Prostate gland (tissue), 2 donors: ENCODE results near the gene LY86. TPM values are rescaled to one million over a fixed set of nuclear protein-coding genes. Genes with fewer than 3 reads are reported as not detected.
A peak's percentile ranks its signal among the peaks of the same experiment; 100 is the strongest.
"Not testable (repeated sequence)": the region's sequence is repeated elsewhere in the genome, so short reads cannot be mapped to it uniquely, and the experiment has no call there.

Experiments used
- DNase-seq: peaks from one replicate; pipeline ENCODE4 v3.0.0-alpha.2; 2019; ENCODE audit warnings: low spot score
- H3K27ac ChIP-seq, 2 donors: fragments of 200-600 bp; sonication (generic); 2 replicates each; pipeline ENCODE4 v1.5.1; 2017 to 2019
- H3K27me3 ChIP-seq: fragments of 200-600 bp; sonication (generic); replicated peaks from 2 replicates; pipeline ENCODE4 v1.5.1; 2019; ENCODE audit not compliant: insufficient read depth
- H3K36me3 ChIP-seq, 2 donors: fragments of 200-600 bp; sonication (generic); 1 replicate in 1 of 2; 2 replicates in 1 of 2; pipeline versions ENCODE4 v1.5.1 to v1.8.1; 2017 to 2019
- H3K4me1 ChIP-seq: fragments of 200-600 bp; sonication (generic); replicated peaks from 2 replicates; pipeline ENCODE4 v1.5.1; 2019
- H3K4me3 ChIP-seq, 2 donors: fragments of 200-600 bp; sonication (generic); 2 replicates each; pipeline ENCODE4 v1.5.1; 2017 to 2019
- H3K9me3 ChIP-seq: fragments of 200-600 bp; sonication (generic); 2 replicates; pipeline ENCODE4 v1.5.1; 2017
- POLR2A ChIP-seq: fragments of 450-650 bp; IDR thresholded peaks from one replicate; pipeline ENCODE4 v1.6.1; 2016; ENCODE audit warnings: antibody characterized with exemption, mild to moderate bottlenecking
- POLR2AphosphoS5 ChIP-seq: sonication (generic); formaldehyde crosslinking; IDR thresholded peaks from one replicate; pipeline ENCODE4 v1.6.1; 2017; ENCODE audit warnings: antibody characterized with exemption
- WGBS: methylation state at CpG from one replicate; pipeline ENCODE4 v1.1.5; 2018; 5-methylcytosine and 5-hydroxymethylcytosine counted together
- intact Hi-C: fragments of 100-400 bp; cut with DNase I; formaldehyde crosslinking; loops from one replicate; pipeline ENCODE4 v1.14.2; 2022
- total RNA-seq, 2 donors: library from RNA; depleted of rRNA; stranded (reverse); fragments of >200 nt; gene quantifications; one replicate each; pipeline ENCODE4 v1.1.0, GENCODE V29; 2016
- TF ChIP-seq, protein P1 (sequence below), 4 experiments: fragments of 200-600 bp in 2 of 4; fragments of 450-650 bp in 2 of 4; sonication (generic) in 2 of 4; IDR thresholded peaks; 1 replicate in 3 of 4; 2 replicates in 1 of 4; pipeline ENCODE4 v1.5.1; 2016 to 2019; ENCODE audit warnings: antibody characterized with exemption in 4 of 4, mild to moderate bottlenecking in 2 of 4, moderate library complexity in 2 of 4

The LY86 gene
- total RNA-seq, 2 donors from 2014 or later, result 1.5 to 7.0 TPM

DNA sequence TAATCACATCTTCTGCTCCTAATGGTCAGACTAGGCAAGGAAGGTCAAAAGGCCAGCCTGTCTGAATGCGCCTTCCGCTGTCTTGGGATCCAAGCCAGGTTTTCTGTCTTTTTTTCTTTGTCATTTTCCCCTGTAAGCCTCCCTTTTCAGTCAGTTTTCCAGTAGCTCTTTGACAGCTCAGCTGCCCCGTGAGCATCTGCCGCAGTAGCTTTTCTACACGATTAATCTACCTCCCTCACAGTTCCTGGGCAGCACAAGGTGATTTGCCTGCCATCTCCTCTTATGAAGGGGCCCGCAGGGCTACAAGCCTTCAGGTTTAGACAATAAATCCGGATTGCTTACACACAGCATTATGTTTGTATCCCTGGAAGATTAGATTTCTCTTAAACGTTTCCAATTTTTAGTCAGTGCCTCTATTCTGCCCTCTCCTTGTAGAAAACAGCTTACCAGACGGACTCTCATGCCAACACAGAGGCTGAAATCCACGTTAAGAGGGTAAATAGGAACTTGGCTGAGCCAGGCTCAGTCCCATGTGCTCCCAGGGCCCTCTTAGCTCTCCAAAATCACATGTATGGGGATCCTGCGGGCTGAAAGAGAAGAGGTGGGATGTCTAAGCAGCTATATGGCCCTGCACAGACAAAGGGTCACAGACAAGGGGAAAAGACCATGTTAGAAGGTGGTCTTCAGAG lies 77.2 kb downstream of the LY86 start:
- no peaks in the 10 kb centered on the region for H3K36me3 ChIP-seq
- no peak overlapping the region for H3K4me3 ChIP-seq
- 52% methylated on average over 11 of the region's 11 CpGs for WGBS
- TF ChIP-seq POLR2AphosphoS5, result no peak
- TF ChIP-seq, protein P1, sequence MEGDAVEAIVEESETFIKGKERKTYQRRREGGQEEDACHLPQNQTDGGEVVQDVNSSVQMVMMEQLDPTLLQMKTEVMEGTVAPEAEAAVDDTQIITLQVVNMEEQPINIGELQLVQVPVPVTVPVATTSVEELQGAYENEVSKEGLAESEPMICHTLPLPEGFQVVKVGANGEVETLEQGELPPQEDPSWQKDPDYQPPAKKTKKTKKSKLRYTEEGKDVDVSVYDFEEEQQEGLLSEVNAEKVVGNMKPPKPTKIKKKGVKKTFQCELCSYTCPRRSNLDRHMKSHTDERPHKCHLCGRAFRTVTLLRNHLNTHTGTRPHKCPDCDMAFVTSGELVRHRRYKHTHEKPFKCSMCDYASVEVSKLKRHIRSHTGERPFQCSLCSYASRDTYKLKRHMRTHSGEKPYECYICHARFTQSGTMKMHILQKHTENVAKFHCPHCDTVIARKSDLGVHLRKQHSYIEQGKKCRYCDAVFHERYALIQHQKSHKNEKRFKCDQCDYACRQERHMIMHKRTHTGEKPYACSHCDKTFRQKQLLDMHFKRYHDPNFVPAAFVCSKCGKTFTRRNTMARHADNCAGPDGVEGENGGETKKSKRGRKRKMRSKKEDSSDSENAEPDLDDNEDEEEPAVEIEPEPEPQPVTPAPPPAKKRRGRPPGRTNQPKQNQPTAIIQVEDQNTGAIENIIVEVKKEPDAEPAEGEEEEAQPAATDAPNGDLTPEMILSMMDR (IDR thresholded peaks at IDR 0.05), result no peak
- TF ChIP-seq POLR2A, result no peak
- intact Hi-C loops, result no loop called here
- no peaks in the 10 kb centered on the region for H3K4me1 ChIP-seq
- no peak overlapping the region for H3K27ac ChIP-seq
- H3K9me3 ChIP-seq, result no peaks in the 10 kb centered on the region
- no peaks in the 10 kb centered on the region for H3K27me3 ChIP-seq
- no peak for DNase-seq

DNA sequence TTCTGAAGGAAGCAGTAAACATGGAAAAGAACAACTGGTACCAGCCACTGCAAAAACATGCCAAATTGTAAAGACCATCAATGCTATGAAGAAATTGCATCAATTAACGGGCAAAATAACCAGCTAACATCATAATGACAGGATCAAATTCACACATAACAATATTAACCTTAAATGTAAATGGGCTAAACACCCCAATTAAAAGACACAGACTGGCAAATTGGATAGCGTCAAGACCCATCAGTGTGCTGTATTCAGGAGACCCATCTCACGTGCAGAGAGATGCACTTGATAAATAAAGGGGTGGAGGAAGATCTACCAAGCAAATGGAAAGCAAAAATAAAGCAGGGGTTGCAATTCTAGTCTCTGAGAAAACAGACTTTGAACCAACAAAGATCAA lies 81.6 kb downstream of the LY86 start:
- DNase-seq, H3K27me3 ChIP-seq, intact Hi-C loops, H3K4me3 ChIP-seq, H3K27ac ChIP-seq, H3K36me3 ChIP-seq, H3K4me1 ChIP-seq, H3K9me3 ChIP-seq: not testable (repeated sequence)
- WGBS, result 85% methylated on average over 3 of the region's 3 CpGs

DNA sequence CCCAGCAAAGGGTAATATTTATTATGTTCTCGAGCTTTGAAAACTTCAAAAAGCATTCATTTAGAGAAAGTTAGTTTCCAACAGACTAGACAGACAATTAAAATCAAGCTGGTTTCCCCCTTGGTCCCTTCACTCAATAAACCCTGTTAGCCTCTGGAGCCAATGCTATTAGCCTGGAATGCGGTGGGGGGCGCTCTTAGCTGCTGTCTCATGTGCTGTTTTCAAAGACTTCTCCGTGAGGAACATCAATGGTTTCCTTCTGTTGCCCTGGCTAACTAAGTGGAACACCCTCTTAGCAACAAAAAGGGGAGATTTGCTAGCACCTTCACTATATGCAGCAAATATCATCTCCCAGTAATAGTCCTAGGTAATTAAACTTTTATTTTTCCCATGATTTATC lies 86.4 kb downstream of the LY86 start:
- no peaks in the 10 kb centered on the region for H3K9me3 ChIP-seq
- no peaks in the 10 kb centered on the region for H3K4me1 ChIP-seq
- no peaks in the 10 kb centered on the region for H3K27me3 ChIP-seq
- TF ChIP-seq POLR2AphosphoS5, result no peak
- TF ChIP-seq, protein P1 (IDR thresholded peaks at IDR 0.05), result no peak
- no peak for TF ChIP-seq POLR2A
- H3K4me3 ChIP-seq, result no peak overlapping the region
- no peak overlapping the region for H3K27ac ChIP-seq
- DNase-seq, result no peak
- no peaks in the 10 kb centered on the region for H3K36me3 ChIP-seq
- WGBS, result 56% methylated on average over 4 of the region's 4 CpGs
- intact Hi-C loops, result loop anchor here (5.0 kb wide), 1 partner anchor 942 kb away; no protein-coding TSS in a partner anchor

DNA sequence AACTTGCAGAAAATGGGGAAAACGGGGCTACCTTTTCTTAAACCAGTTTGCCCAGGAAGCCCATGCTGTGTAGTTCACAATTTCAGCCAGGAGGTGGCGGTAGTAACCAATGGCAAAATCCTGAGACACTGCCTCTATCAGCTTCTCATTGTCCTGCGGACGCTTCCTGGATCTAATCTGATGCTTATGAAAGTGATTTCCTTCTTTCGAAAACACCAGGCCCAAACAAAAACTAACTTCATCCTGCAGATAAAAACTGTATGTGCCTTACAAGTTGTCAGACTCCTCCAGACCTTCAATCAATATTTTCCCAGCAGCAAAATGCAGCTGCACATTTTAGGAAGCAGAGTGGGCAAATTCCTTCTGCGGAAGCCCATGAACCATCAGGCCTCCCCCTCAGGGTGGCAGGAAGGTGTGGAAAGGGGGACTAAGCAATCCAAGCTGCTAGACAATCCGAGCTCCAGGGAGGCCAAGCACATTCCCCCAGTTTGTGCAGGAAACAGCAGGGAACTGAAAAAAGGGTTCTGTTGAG lies 88.5 kb downstream of the LY86 start:
- WGBS, result 14% methylated on average over 7 of the region's 7 CpGs
- Histone ChIP-seq H3K36me3 (no peaks in the 10 kb centered on the region), H3K4me1 (no peaks in the 10 kb centered on the region), H3K9me3 (no peaks in the 10 kb centered on the region), H3K4me3 (no peak overlapping the region), H3K27ac (no peak overlapping the region), H3K27me3 (no peaks in the 10 kb centered on the region)
- peak; percentile 66 for TF ChIP-seq POLR2AphosphoS5
- no peak for TF ChIP-seq POLR2A
- TF ChIP-seq, protein P1 (IDR thresholded peaks at IDR 0.05), result peak; percentile 91 to 96 (median 93)
- intact Hi-C loops, result loop anchor here (2.0 to 5.0 kb wide), 2 partner anchors 566 to 940 kb away; no protein-coding TSS in a partner anchor
- peak; percentile 73 for DNase-seq

DNA sequence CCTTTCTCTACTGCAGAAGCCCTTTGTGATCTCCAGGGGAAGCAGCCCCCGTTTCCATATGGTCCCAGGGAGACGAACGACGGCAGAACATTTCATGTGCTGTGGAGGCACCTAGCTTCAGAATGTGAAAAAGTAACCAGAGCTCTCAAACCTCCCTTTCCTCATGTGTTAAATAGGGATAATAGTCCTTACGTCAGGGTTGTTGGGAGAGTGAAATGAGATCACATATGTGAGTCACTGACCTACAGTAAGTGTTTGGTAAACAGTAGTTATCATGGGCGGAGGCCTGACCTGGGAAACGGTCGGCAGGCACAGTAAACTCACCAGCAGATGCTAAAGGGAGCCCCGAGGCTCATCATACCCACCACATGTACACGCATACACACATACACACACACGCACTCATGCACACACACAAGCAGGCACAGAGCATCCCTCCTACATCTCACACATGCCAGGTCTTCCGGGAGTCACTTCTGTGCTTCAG lies 89.7 kb downstream of the LY86 start:
- no peaks in the 10 kb centered on the region for H3K4me1 ChIP-seq
- no peak overlapping the region for H3K4me3 ChIP-seq
- no peaks in the 10 kb centered on the region for H3K27me3 ChIP-seq
- H3K9me3 ChIP-seq, result no peaks in the 10 kb centered on the region
- 76% methylated on average over 12 of the region's 12 CpGs for WGBS
- intact Hi-C loops, result loop anchor here (5.0 kb wide), 1 partner anchor 939 kb away; no protein-coding TSS in a partner anchor
- H3K27ac ChIP-seq, result no peak overlapping the region
- TF ChIP-seq, protein P1 (IDR thresholded peaks at IDR 0.05), result no peak
- TF ChIP-seq POLR2A (no peak), POLR2AphosphoS5 (no peak)
- H3K36me3 ChIP-seq, result no peaks in the 10 kb centered on the region
- no peak for DNase-seq
